Islet of Langerhans (tissue), 1 donor: ENCODE results near the gene TRA2B.

Experiments used
- FAIRE-seq: peaks from one replicate; lab custom pipeline; 2011; peaks lifted over from hg19 to GRCh38; lab: Jason Lieb, UNC

The TRA2B gene

DNA sequence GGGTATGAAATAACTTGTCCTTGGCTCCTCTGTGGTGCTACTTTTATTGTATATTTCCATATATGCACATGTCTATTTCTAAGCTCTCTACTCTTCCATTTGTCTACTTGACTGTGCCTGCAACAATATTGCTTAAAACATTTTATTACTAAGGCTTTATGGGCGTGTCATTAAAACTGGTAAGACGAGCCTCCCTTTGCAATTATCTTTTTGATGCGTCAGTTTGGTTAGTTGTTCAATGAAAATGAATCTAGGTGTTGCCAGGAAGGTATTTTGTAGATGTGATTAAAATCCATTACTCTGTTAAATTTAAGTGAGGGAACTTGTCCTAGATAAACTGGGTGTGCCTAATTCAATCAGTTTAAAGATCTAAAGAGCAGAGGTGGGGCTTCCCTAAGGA is 12.9 kb upstream of the TRA2B start:
- no peak for FAIRE-seq

DNA sequence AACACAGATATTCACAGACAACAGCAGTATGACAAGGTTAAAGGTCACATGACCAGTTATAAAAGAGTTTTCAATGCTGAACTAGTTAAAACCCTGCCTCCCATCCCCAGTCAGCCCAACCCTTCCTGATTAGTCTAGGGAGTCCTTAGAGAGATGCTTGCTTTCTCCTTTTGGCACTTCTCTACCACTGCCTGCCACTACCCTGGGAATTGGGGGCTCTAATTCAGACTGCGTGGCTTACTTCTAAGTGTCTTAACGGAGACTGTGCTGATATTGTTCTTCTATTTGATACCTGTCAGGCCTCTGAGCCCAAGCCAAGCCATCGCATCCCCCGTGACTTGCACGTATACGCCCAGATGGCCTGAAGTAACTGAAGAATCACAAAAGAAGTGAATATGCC is 11.7 kb upstream of the TRA2B start:
- FAIRE-seq, result no peak

DNA sequence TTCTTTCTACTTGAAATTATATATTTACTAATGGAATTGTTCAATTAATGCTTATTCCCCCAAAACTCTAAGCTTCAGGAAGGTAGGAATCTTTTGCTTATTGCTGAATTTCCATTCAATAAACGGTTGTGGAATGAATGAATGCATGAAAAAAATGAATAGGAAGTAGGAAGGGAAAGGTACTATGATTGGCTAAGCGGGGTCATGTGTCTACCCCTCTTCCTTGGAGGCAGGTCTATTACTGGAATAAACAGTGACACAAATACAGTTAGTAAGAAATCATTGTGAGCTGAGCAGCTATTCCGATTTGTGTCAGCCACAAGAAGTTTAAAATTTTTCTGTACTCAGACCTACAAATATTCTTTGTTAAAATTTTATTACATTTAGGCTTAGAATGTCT is 10.5 kb upstream of the TRA2B start:
- FAIRE-seq, result no peak

DNA sequence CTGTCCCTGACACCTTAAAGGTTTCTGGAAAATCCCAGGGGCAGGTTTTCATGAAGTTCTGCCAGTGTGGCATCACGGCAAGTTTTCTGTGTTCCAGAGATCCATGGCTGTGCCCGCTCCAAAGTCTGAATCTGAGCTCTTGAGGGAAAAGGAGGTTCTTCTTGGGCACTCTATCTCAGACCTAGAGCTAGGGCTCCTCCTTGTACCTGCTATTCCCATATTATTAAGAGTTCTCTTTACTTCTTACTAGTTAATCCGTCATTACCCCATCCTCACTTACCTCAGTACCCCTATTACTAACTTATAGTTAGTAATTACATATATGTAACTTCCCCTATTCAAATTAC is 5.9 kb upstream of the TRA2B start:
- no peak for FAIRE-seq

DNA sequence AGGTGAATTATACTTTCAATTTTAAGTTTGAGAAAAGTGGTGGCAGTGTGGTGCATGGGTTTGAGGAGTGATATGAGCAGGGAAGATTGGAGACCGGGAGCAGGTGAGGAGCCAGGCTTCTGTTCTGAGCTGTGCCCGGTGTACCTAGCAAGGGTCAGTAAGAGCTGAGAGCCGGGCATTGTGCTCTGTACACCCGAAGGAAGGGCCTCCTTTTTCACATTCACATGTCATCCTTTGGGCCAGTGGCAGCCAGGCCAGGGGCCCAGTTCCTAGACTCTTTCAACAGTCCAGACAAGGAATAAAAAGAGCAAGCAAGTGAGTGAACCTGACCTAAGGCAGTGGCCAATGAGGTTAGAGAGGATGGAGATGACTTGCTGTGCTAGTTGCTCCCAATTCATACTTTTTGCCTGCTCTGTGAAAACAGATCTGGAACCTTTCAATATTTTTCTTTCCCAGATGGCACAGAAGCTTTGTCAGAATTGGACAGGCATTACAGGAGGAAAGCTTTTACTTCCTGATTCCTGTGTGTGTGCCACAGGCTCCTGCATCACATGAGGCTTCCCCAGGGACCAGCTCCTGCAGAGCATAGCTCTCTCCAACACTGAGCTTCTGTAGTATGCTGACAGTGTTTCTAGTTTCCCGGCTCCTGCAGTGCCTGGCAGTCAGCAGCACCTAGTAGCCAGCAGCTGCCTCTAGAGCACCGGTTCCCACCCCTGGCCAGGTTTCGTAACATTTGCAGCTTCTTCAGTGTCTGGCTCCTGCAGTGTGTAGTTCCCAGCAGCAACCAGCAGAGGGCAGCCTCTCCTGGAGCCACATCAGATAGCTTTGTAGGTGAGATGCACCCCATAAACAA is 5.3 kb upstream of the TRA2B start:
- FAIRE-seq, result peak; percentile 36

DNA sequence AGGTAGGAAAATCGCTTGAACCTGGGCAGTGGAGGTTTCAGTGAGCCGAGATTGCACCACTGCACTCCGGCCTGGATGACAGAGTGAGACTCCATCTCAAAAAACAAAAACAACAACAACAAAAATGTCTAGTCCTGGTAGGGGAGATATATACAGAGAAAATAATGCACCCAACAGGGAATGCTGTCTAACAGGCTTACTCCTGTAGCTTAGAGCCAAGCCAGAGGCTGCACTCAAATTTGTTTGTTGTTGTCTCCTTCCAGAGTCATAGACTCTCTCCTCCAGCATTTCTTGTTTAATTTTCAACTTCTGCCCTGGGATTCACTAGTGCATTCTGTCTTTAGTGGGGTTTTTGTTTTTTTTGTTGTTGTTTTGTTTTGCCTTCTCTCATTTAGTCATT is 4.6 kb upstream of the TRA2B start:
- no peak for FAIRE-seq

DNA sequence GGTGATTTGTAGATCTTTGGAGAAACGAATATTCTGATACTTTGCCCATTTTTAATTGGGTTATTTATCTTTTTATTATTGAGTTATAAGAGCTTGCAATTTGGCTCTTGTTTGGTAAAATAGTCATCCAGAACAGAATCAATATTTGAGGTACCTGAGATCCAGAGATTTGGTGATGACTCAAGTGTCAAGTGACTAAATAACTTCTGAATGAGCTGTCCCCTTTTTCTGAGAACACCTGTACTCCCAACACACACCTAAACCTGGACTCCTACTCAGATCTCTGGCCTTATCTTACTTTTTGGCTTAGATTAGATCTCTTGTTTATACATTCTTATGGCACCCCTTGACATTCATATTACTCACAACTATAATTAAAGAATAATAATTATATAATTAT is 3.1 kb upstream of the TRA2B start:
- FAIRE-seq, result no peak

DNA sequence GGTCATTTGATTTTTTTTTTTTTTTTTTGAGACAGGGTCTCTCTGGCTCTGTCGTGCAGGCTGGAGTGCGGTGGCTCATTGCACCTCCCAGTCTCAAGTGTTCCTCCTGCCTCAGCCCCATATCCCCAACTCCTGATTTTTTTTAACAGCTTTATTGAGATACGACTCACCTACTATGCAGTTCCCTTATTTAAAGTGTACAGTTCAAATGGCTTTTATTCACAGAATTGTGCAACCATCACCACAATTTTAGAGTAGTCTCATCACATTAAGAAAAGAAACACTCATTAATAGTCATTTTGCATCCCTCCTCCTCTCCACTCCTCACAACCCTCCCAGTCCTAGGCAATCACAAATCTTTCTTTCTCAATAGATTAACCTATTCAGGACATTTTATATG is 1.9 kb upstream of the TRA2B start:
- no peak for FAIRE-seq

DNA sequence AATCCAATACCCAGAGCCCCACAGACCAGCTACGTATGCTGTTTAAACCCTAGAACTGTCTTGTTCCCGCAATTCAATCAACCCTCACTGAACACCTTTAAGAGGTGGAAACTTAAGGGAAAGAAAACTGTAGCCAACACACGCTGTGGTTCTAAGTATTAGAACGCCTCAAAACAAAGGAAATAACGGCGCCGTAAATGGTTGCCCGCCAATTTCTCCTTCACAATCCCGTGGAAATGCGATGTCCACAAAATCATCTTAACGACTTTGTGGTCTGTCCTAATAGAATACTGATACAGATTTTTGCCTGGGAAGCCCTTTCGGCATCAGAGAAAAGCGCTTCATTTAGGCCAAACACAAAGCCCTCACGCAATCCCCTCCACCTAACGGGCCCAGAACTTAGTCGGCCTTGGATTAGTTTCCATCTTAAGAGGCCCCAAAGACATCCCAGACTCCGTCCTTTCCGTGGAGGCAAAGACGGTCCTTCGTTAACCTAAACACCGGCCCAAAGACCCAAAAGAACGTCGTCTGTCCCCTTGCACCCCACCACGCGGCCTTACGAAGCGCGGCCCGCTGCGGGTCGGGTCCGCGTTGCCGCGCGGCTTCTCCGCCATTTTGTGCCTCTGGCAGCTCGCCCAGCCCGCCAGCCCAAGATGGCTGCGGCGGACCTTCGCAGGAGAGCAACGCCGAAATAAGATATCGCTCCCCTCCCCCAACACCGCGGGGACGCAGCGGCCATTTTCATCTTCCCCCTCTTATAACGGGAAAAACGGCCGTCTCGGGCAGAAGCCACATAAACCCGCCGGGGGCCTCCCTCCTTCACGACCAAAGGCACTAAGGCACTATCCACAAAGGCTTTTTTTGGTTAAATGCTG is 763 bp downstream of the TRA2B start:
- no peak for FAIRE-seq

DNA sequence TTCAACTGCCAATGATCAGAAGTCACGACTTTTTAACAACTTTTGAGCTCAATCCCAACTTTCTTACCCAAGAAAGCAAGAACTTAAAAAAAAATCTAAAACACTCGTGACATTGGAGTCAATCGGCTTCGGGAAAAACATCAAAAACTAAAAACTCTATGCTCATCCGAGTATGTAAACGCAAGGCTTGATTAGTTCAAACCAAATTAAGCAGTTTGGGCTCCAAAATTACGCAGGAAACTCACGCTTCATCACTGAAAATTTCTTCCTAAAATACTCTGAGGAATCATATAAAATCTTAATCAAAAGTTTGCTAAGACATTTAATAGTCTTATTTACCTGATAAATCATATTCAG is 1.6 kb downstream of the TRA2B start:
- no peak for FAIRE-seq

DNA sequence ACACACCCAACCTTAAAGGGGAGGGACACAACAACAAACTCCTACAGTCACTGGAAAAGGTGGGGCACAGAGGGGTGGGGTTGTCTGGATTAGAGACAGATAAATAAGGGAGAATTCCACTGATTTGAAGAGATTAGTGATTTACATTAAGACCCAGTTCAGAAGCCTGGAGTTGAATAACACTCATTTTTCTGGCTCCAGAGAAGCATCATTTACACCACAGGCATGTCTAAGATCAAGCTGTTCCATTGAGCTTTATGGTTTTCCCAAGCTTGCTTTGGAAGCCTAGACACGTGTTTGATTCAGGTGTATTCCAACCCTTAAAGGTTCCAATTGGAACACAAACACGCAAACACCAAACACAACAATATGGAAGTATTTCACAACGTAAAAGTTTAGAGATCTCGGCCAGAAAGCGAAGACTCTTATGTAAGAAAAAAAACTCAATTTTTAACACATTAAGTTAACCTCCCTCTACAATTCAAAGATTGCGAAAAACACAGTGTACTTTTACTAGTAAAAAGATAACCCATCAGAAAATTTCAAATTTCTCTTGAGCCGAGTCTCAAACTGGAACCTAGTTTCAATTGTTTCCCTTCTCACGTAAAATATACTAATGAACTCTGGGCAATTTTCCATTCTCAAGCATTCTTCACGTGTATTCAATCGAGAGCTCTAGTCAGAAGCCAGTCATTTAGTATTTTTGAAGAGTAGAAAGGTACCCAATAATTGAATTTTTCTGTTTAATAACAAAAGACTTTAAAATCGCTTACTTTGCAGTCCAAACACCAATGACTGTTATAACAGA is 2.1 kb downstream of the TRA2B start:
- no peak for FAIRE-seq

DNA sequence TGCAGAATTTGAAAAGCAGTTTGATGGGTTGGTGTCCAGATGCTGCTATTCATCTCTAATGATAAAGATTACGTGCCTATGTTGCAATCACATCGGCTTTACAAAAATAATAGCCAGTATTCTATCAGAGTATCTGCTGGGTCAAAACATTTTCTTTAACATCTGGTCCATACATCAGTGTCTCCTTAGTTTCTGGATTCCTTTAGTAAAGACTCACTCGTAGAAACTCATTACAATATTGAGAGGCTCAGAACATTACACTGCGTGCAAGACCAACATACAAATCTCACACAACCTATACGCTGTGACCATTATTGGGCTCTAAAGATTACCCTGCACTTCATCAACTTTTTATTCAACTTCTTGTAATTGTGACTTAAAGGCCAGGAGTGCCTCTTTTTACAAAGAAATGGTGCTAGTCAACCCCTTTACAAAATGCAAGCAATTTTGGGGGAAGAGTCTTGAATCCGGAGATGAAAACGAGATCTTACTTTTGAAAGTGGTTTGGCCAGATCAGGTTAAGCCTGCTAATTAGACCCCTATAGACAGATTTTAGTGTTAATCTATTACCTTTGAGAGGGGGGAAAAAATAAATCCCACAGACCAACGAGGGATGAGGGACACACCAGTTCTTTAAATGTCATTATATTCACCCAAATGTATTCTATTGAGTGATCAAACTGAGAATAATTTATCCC is 2.9 kb downstream of the TRA2B start:
- no peak for FAIRE-seq

DNA sequence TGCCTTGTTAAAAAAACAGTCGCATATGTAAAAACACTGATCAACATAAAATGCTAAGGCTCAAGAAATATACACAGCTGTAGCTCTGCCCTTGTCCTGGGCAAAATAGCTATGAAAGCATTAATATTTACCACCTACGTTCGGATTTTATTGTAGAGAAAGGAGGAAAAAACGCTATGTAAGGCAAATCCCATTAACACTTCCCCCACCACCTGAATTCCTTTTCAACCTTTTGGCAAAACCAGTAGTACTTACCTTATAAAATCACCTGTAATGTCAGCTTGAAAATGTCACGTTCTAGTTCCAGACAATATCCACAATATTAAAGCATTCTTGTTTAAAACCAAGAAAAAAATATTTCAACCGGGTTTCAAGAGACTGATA is 3.6 kb downstream of the TRA2B start:
- no peak for FAIRE-seq

DNA sequence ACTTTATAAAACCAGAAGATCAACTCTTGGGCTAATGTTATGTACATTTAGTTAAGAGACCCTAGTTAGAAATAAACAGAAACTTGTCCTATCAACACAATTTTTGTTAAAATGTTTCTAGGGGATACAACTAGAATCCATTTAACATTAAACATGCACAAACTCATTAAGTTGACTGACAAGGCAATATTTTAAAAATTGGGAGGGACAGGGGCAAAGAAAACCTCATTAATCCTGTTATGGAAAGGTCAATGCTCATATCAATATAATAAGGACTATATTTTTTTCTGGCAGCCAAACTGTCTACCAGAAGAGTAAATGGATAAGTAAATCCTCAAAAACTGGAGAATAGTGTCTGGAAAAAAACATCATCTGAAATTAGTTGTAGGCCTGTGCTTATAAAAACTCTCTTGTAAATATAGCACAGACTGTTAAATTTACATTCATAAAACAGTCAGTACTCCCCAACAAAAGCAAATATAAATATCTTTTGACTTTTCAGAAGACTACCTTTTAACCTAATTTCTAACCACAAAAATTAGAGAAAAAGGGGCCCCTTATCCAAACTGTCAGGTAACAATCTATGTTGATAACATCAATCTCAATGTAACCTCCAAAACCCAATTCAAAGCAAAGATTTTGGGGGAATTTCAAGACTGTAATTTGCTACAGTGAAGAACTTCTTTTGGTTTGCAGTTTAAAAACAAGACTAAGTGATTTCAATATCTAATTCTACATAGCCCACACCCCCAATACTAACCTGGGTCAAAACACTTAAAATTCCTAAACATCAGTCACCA is 4.2 kb downstream of the TRA2B start:
- no peak for FAIRE-seq

DNA sequence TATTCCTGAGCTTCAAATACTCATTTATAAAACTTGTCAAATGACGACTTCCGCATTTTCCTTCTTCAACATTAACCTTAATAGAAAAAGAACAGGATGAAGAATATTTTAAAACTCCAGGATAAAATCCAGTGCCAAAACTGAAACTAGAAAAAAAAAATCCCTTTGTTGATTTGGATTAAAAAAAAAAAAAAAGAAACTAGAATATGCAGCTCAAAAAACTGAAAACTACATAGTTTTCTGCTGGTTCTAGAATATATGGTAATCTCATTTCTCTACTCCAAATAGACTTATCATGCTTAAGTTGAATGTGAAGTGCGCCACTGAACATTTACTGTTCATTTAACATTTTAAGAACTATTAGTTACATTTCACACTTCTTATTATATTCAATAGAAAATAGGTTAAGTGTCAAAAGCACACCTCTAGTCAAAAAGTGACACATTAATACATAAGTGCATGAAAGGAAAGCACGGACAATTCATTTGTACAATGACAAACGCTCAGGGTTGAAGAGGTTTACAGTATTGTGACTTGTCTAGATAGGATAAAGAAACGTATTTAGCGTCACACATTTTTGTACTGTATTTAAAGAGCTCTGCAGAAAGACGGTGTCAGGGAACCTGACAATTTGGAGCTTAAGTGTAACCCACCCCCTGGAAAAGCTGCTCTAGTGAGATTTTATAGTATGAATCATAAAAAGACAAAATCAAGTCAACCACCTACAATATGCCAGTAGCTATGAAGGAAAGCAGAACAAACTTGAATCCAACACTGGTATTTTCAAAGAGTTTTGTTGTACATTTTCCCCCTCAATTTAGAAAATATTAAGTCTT is 5.8 kb downstream of the TRA2B start:
- FAIRE-seq, result peak; percentile 17

DNA sequence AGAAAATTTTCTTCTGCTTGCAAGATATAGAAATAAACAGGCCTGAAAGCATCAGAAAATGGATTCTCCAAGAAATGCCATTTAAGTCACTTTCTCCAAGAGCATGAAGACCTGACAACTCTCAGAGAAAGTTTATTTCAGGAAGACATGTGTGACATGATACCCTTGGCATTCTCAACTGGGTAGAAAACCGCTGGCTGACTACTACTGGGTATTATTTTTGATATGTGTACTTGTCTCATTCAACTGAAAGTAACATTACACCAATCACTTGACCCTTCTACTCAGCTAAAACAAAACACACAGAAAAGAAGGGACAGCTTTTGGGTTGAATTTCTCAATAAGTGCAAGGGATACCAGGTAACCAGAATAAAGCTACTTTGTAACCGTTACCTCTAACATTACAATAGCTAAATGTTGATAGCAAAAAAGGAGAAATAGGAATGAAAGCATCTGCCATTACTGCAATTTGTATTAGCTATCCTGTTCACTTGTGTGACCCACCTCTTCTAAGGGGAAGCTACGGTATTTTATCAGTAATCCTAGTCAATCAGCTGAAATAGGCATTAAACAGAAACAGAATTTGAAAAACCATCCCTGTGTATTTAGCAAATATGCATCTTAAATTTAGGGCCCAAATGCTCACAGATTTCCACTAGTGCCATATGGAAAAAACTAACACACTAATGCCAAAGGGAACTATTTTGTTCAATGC is 7.3 kb downstream of the TRA2B start:
- no peak for FAIRE-seq

DNA sequence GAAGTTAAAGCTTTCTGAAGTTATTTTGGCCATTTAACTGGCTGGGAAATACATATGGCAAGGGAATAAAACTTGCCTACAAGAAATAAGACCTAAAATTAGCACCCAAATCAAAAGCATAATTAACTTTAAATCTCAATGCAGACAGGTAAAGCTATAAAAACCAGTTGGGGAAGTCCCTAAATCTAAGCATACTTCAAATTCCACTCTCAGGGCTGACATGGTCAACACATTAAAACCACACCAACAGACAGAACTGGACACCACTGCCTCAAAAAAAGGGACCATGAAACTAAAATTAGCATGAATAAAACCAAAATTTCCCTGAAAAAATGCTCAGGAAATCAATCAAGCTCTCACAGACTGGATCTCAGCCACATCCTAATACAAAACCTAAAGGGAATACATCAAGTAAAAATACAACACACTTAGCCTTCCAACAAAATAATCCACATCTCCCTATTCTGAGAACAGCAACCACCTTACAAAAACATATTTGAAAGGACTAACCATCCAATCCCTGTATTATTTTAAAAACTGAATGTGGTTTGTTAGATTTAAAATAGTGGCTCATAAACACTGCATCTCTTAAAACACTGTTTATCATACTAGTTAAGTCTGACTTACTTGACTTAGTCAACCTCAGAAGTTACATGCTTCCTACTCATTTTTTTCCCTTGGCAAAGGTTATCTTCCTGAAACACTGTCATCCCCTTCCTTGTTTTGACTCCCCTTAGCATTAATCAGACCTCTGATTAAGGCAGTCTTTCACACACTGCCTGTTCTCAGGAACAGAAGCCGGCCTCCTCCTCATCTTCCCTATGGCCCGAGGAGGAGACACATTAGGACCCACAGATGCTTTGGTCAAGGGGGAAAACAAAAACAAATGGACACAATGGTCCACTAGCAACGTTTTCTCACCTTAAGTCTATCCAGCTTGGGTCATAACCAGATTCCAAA is 8.3 kb downstream of the TRA2B start:
- FAIRE-seq, result no peak

DNA sequence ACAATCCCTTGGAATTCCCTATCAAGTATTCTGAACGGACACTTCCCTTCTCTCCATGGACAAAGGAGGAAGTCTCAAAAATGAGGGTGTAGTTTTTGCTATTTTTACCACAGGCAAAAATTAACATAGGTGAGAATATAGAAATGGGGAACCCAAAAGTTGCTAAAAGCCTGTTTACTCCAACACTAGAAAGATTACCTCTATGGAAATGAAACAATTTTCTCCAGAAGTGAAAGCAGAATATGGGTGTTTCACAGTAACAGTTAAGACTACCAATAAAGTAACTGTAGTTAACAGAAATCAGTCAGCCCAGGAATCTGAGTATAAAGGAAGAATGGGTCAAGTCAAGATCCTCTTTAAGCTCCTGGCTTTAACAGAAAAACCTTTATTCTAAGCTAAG is 9.3 kb downstream of the TRA2B start:
- FAIRE-seq, result no peak
